ENCODE results near the gene CADPS2.

CADPS2 gene

DNA sequence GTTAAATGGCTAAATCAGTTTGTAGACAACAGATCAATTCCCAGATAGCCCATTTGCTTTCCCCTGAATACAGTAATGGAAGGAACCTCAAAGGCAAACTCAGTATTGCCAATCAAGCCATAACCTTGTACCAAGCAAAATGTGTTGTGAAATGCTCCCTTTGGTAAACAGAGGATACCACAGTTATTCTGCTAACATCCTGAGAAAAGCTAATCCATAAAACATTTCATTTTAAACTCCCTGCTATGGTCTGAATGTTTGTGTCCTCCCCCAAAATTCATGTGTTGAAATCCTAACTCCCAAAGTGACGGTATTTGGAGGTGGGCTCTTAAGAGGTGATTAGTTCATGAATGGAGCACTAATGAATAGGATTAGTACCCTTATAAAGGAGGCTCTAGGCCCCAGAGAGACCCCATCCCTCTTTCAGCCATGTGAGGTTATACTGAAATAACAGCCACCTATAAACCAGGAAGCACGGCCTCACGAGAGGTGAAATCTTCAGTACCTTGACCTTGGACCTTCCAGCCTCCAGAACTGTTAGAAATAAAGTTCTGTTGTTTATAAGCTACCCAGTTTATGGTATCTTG is 94.2 kb downstream of the CADPS2 start:
- H3K4me3 ChIP-seq (ENCODE audit: low read depth, low read length), result no peak overlapping the region
- in situ Hi-C loops (cut with HindIII; ENCODE audit: low pct_ligation_motif_present, low sequenced_read_pairs), result no loop called here
- no peaks in the 10 kb centered on the region for H3K36me3 ChIP-seq (replicated peaks)

DNA sequence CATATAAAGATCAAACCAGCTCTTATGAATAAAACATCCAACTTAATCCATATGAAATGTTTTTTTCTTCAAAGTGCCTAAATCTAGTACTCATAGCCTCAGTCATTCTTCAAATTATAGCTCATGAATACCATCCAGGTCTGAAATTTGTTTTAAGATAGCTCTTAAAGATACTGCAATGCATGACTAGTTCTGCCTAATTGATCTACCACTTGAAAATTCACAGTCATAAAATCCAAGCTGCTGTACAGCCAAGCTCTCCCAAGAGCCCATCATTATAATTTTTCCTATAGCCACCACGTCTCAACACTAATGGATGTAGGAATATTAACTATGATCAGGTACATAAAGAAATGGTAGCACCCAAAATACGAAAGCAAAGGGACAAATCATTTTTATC is 95.7 kb downstream of the CADPS2 start:
- H3K4me3 ChIP-seq (ENCODE audit: low read depth, low read length), result no peak overlapping the region
- H3K27ac ChIP-seq, result no peak overlapping the region
- no peaks in the 10 kb centered on the region for H3K27me3 ChIP-seq (replicated peaks)
- no peaks in the 10 kb centered on the region for H3K36me3 ChIP-seq (replicated peaks)
- TF ChIP-seq, protein P1, sequence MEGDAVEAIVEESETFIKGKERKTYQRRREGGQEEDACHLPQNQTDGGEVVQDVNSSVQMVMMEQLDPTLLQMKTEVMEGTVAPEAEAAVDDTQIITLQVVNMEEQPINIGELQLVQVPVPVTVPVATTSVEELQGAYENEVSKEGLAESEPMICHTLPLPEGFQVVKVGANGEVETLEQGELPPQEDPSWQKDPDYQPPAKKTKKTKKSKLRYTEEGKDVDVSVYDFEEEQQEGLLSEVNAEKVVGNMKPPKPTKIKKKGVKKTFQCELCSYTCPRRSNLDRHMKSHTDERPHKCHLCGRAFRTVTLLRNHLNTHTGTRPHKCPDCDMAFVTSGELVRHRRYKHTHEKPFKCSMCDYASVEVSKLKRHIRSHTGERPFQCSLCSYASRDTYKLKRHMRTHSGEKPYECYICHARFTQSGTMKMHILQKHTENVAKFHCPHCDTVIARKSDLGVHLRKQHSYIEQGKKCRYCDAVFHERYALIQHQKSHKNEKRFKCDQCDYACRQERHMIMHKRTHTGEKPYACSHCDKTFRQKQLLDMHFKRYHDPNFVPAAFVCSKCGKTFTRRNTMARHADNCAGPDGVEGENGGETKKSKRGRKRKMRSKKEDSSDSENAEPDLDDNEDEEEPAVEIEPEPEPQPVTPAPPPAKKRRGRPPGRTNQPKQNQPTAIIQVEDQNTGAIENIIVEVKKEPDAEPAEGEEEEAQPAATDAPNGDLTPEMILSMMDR (IDR thresholded peaks at IDR 0.05; ENCODE audit: low read depth, low read length, missing control alignments), result no peak
- DNase-seq, result no peak
- in situ Hi-C loops (cut with HindIII; ENCODE audit: low pct_ligation_motif_present, low sequenced_read_pairs), result no loop called here

More for the DNA sequence above, 94.2 kb downstream of the CADPS2 start:
- TF ChIP-seq, protein P1 (IDR thresholded peaks at IDR 0.05; ENCODE audit: low read depth, low read length, missing control alignments), result no peak
- Histone ChIP-seq H3K27me3 (replicated peaks) (no peaks in the 10 kb centered on the region), H3K27ac (no peak overlapping the region)
- DNase-seq, result no peak

DNA sequence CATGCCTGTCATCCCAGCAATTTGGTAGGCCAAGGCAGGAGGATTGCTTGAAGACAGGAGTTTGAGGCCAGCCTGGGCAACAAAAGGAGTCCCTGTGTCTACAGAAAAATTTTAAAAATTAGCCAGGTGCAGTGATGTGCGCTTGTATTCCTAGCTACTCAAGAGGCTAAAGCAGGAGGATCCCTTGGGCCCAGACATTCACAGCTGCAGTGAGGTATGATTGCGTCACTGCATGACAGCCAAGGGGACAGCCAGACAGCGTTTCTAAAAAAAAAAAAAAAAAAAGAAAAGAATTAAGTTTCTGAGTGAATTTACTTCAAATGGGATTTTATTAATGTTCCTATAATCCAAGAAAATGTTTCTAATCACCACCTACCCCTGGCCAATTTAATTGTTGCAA is 96.1 kb downstream of the CADPS2 start:
- in situ Hi-C loops (cut with HindIII; ENCODE audit: low pct_ligation_motif_present, low sequenced_read_pairs), result no loop called here
- H3K36me3 ChIP-seq (replicated peaks), result no peaks in the 10 kb centered on the region

DNA sequence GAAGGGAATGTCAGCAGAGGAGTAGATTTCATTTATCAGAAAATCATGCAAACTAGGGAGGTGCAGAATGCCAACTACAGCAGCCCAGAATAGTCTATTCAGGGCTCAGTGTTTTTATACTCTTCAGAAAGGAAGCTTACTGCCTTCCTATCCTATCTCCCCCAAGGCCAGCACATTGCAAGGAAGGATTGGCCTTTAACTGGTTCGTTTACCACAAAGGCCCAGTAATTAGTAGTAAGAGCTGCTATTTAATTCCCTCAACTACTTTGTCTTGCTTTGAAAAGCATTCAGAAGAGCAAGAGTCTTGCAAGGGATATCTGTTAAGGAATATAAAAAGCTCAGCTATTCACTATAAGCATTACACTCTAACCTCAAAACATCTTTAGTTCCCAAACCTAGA is 97.1 kb downstream of the CADPS2 start:
- no peak for DNase-seq
- no peaks in the 10 kb centered on the region for H3K36me3 ChIP-seq (replicated peaks)
- in situ Hi-C loops (cut with HindIII; ENCODE audit: low pct_ligation_motif_present, low sequenced_read_pairs), result no loop called here

More for the DNA sequence above, 96.1 kb downstream of the CADPS2 start:
- Histone ChIP-seq H3K4me3 (ENCODE audit: low read depth, low read length) (no peak overlapping the region), H3K27ac (no peak overlapping the region), H3K27me3 (replicated peaks) (no peaks in the 10 kb centered on the region)
- no peak for DNase-seq
- TF ChIP-seq, protein P1 (IDR thresholded peaks at IDR 0.05; ENCODE audit: low read depth, low read length, missing control alignments), result no peak

DNA sequence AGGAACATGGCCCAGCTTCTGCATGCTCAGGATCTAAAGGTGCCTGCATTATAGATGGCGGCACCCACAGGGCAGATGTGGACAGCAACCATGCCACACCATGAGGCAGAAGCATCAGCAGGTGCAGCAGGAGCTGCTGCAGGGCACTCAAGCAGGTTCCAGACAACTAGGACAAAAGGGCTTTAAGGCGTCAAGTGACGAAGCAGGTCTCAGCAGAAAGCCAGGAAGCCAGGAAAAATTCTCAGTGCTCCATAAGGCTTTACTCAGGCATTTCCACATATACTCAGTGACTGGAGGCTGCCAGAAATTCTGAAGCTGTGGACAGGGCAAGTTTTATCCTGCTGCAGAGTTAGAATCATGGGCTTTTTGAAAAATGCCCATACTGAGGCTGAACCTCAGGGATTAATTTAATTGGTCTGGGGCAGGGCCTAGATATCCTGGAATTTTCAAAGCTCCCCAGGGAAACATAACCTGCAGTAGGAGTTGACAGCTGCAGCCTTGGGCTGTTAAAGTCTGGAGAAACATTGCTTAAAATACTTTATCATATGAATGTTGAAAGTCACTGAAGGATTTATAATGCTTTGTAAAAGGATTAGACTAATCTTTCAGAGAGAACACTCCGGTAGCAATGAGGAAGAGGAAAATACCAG is 115.4 kb downstream of the CADPS2 start:
- H3K36me3 ChIP-seq (replicated peaks), result no peaks in the 10 kb centered on the region
- no peak overlapping the region for H3K4me3 ChIP-seq (ENCODE audit: low read depth, low read length)
- no peaks in the 10 kb centered on the region for H3K27me3 ChIP-seq (replicated peaks)
- no peak overlapping the region for H3K27ac ChIP-seq
- TF ChIP-seq, protein P1 (IDR thresholded peaks at IDR 0.05; ENCODE audit: low read depth, low read length, missing control alignments), result no peak
- no peak for DNase-seq
- in situ Hi-C loops (cut with HindIII; ENCODE audit: low pct_ligation_motif_present, low sequenced_read_pairs), result no loop called here

More for the DNA sequence above, 97.1 kb downstream of the CADPS2 start:
- Histone ChIP-seq H3K27me3 (replicated peaks) (no peaks in the 10 kb centered on the region), H3K4me3 (ENCODE audit: low read depth, low read length) (no peak overlapping the region), H3K27ac (no peak overlapping the region)
- TF ChIP-seq, protein P1 (IDR thresholded peaks at IDR 0.05; ENCODE audit: low read depth, low read length, missing control alignments), result no peak

Measured in brain microvascular endothelial cell (primary cell).